Activated CD8-positive, alpha-beta T cell treated with anti-CD3 and anti-CD28 coated beads, Interleukin-2, amount 10 ng/mL, durations not matched to agents 7 days and 5 days (primary cell): ENCODE results near the gene DHX15. TPM values are rescaled to one million over a fixed set of nuclear protein-coding genes. Genes with fewer than 3 reads are reported as not detected.

Source experiments
- ATAC-seq: fragments of 150-1000 bp; cut with Tn5 transposase; one replicate; pipeline ENCODE4 v1.10.0; 2021; ENCODE audit warnings: moderate library complexity
- CTCF ChIA-PET: fragments of 350-600 bp; sonication (Branson Sonifier 250); formaldehyde crosslinking; loops from one replicate; lab custom pipeline; 2021; ENCODE audit warnings: antibody characterized with exemption; lab: Charles Lee
- POLR2A ChIA-PET: fragments of 350-600 bp; sonication (Branson Sonifier 250); formaldehyde crosslinking; loops from one replicate; lab custom pipeline; 2021; ENCODE audit warnings: antibody characterized with exemption; lab: Charles Lee
- DNase-seq: peaks from one replicate; pipeline ENCODE4 v3.0.0-alpha.2; 2020
- H3K27ac Mint-ChIP-seq: one replicate; pipeline ENCODE4 v1.8.0; 2021; ENCODE audit warnings: mild to moderate bottlenecking, mixed read lengths
- H3K27me3 Mint-ChIP-seq: one replicate; pipeline ENCODE4 v1.8.0; 2021; ENCODE audit warnings: low read depth, mixed read lengths
- H3K36me3 Mint-ChIP-seq: one replicate; pipeline ENCODE4 v1.8.0; 2021; ENCODE audit warnings: low read depth, mixed read lengths
- H3K4me1 Mint-ChIP-seq: one replicate; pipeline ENCODE4 v1.8.0; 2021; ENCODE audit warnings: low read depth, mixed read lengths
- H3K4me3 Mint-ChIP-seq: one replicate; pipeline ENCODE4 v1.8.0; 2021; ENCODE audit warnings: mild to moderate bottlenecking, mixed read lengths
- H3K9me3 Mint-ChIP-seq: one replicate; pipeline ENCODE4 v1.8.0; 2022; ENCODE audit warnings: mixed read lengths; ENCODE audit not compliant: insufficient read depth
- total RNA-seq, 2 experiments: library from RNA; stranded (reverse); gene quantifications; one replicate each; pipeline ENCODE4 v1.2.3, GENCODE V29; 2021

DHX15 gene
- total RNA-seq, 2 experiments from 2014 or later = 193 to 198 TPM

DNA sequence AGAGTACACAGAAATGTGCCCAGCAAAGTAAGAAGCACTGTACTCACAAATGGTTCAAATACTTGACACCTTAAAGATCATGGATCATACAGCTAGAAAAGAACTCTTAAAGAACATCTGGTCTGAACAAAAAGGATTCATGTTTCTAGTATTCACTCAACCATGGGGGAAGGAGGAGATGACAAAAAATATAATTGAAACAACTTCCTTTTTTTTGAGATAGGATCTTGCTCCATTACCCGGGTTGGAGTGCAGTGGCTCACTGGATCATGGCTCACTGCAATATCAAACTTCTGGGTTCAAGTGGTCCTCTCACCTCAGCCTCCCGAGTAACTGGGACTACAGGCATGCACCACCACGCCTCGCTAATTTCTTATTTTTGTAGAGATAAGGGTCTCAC is 6.0 kb downstream of the DHX15 start:
- no peak overlapping the region for H3K4me3 Mint-ChIP-seq
- POLR2A ChIA-PET = no interaction called here
- H3K27me3 Mint-ChIP-seq = no peaks in the 10 kb centered on the region
- H3K9me3 Mint-ChIP-seq = no peaks in the 10 kb centered on the region
- DNase-seq = no peak
- no peak for ATAC-seq
- H3K36me3 Mint-ChIP-seq = peaks cover 77% of the 10 kb centered on the region
- no peak overlapping the region for H3K27ac Mint-ChIP-seq
- CTCF ChIA-PET = interaction anchor here (0.9 to 1.4 kb wide), 2 partner anchors 11 to 40 kb away, joined by 3 read pairs; no protein-coding TSS in a partner anchor
- peaks cover 70% of the 10 kb centered on the region for H3K4me1 Mint-ChIP-seq

DNA sequence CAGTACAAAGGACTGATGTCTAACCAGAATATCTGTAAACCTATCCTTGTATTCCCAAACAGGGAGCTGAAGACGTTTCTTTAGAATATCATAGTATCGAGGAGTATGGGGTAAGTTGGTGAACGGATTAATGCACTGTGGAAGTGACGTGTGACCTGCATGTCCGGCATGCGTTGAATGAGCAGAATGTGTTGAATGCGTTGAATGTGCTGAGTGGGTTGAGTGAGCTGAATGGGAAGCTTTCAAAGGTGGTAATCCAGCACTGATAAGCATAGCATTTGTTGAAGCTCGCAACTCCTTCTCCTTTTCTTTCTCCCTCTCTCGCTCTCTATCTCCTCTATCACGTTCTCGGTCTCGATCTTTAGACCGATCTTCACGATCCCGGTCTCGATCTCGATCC is 8.1 kb downstream of the DHX15 start:
- Mint-ChIP-seq H3K36me3 (peaks cover 73% of the 10 kb centered on the region), H3K4me1 (peaks cover 61% of the 10 kb centered on the region), H3K9me3 (no peaks in the 10 kb centered on the region), H3K27ac (no peak overlapping the region), H3K4me3 (no peak overlapping the region), H3K27me3 (no peaks in the 10 kb centered on the region)
- DNase-seq (no peak), ATAC-seq (no peak)
- CTCF ChIA-PET = no interaction called here
- POLR2A ChIA-PET = interaction anchor here (0.6 kb wide), 1 partner anchor 12 kb away, joined by 4 read pairs; no protein-coding TSS in a partner anchor

DNA sequence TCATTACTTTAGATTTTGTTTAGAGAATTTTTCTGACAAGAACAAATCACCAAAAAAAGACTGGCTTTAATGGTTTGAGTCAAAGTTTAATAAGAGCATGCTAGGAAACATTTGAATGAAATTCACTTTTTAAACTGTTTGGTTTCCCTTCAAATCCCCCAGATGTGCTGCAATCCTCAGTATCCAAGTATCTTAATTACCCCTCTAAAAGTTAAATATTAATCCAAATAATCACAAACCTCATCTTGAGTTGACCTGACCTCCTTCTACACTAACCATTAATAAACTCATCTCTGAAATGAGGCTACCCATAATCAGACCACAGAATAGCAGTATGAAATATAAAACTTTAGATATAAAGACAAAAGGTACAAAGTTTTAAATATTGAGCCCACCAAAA is 10.1 kb downstream of the DHX15 start:
- Mint-ChIP-seq H3K27me3 (no peaks in the 10 kb centered on the region), H3K4me1 (peaks cover 67% of the 10 kb centered on the region), H3K4me3 (no peak overlapping the region), H3K9me3 (no peaks in the 10 kb centered on the region), H3K27ac (peak overlapping the region; percentile 47), H3K36me3 (peaks cover 81% of the 10 kb centered on the region)
- no peak for DNase-seq
- CTCF ChIA-PET = interaction anchor here (1.5 to 2.1 kb wide), 2 partner anchors 17 to 22 kb away, joined by 8 read pairs; no protein-coding TSS in a partner anchor
- POLR2A ChIA-PET = interaction anchor here (1.9 kb wide), 1 partner anchor 10 kb away, joined by 8 read pairs; the partner anchor contains the start of gene DHX15
- no peak for ATAC-seq

DNA sequence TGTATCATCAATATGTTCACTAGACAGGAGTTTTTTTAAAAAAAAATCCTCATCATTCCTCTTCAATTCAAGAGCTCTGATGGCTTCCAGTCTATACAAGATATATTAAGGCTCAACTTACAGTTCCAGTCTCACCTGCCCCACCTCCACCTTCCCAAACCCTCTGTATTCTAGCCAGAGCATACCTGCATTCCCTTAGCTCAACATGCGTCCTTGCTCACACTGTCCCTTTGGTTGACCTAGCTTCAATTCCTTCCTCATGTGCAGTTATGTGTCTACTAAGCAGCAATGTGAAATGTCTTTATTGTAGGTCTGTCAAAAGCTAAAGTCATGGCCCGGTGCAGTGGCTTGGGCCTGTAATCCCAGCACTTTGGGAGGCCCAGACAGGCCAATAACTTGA is 10.8 kb downstream of the DHX15 start:
- peaks cover 62% of the 10 kb centered on the region for H3K4me1 Mint-ChIP-seq
- no peak overlapping the region for H3K27ac Mint-ChIP-seq

DNA sequence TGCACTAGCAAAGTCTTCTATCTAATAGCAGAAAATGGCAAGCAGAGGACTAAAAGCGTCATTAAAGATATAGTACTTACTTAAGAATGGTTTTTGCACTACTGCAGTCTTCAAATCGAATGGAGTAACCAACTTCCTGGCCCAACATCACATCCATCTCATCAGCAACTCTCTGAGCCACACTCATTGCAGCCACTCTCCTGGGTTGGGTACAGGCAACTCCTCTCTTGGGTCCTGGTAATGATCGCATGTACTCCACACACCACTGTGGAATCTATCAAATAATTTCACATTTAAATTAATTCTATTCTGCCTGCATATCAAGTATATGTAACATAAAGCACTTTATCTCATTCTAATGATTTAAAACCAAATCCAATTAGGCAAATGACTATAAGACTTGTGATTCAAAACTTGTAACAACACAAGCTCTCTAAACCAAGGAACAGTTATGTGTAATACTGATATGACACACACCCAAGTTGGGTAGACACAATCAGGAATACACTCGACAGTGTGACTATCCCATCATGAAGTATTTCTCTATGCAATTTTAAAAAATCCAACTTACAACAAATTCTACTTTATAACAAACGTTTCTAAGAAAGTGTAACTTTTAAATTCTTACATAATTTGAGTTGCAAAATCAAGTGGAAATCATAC is 13.6 kb downstream of the DHX15 start:
- DNase-seq = no peak
- peak; percentile 37 for ATAC-seq
- ChIA-PET POLR2A (no interaction called here), CTCF (interaction anchor here (1.3 kb wide), 1 partner anchor 19 kb away, joined by 3 read pairs; no protein-coding TSS in a partner anchor)
- Mint-ChIP-seq H3K27me3 (no peaks in the 10 kb centered on the region), H3K4me3 (no peak overlapping the region), H3K27ac (peak overlapping the region; percentile 25), H3K36me3 (peaks cover 73% of the 10 kb centered on the region), H3K9me3 (no peaks in the 10 kb centered on the region), H3K4me1 (peaks cover 48% of the 10 kb centered on the region)

More for the DNA sequence above, 10.8 kb downstream of the DHX15 start:
- H3K4me3 Mint-ChIP-seq = no peak overlapping the region
- H3K27me3 Mint-ChIP-seq = no peaks in the 10 kb centered on the region
- no peaks in the 10 kb centered on the region for H3K9me3 Mint-ChIP-seq
- ATAC-seq (no peak), DNase-seq (no peak)
- ChIA-PET CTCF (interaction anchor here (0.6 to 0.9 kb wide), 3 partner anchors 11 to 114 kb away, joined by 3 to 6 read pairs (median 3); partner anchors contain the start of gene DHX15), POLR2A (interaction anchor here (1.4 to 1.9 kb wide), 2 partner anchors 9 to 11 kb away, joined by 3 to 8 read pairs; partner anchors contain the start of gene DHX15)
- peaks cover 80% of the 10 kb centered on the region for H3K36me3 Mint-ChIP-seq

DNA sequence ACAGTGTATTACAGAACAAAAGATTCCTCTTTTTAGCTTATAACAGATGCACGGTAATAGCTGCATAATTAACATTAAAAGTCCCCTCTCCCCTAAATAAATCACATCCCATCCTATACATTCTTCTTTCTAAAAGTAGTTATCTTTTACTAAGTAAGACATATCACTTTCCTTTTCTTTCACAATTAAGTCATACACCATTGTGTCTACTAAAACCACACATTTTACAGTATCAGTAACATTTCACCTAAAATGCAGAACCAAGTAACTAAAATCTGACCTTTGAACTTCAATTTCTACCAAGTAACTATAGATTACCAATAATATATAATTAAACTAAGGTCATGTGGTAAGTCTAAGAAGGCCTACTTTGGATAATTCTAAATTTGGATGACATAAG is 14.2 kb downstream of the DHX15 start:
- ATAC-seq (peak; percentile 19), DNase-seq (no peak)
- Mint-ChIP-seq H3K27ac (peak overlapping the region; percentile 31), H3K4me3 (no peak overlapping the region), H3K27me3 (no peaks in the 10 kb centered on the region), H3K9me3 (no peaks in the 10 kb centered on the region), H3K36me3 (peaks cover 73% of the 10 kb centered on the region), H3K4me1 (peaks cover 49% of the 10 kb centered on the region)
- CTCF ChIA-PET = no interaction called here
- POLR2A ChIA-PET = no interaction called here

DNA sequence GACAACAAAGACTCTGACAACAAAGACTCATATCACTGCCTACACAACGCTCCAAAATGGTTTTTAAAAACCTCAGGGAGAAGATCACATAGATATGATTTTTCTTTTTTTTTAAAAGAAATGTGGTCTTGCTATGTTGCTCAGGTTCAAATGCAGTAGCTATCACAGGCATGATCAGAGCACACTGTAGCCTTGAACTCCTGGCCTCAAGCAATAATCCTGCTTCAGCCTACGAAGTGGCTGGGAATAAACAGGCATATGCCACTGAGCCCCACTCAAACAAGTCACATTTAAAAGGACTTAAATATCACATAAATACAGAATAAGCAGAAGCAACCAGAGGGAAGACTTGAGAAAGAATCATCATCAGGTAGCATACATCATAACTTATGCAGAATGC is 14.7 kb downstream of the DHX15 start:
- ATAC-seq (peak; percentile 32), DNase-seq (no peak)
- CTCF ChIA-PET = no interaction called here
- Mint-ChIP-seq H3K27me3 (no peaks in the 10 kb centered on the region), H3K4me3 (no peak overlapping the region), H3K27ac (no peak overlapping the region), H3K4me1 (peaks cover 51% of the 10 kb centered on the region), H3K36me3 (peaks cover 74% of the 10 kb centered on the region), H3K9me3 (no peaks in the 10 kb centered on the region)
- POLR2A ChIA-PET = no interaction called here

DNA sequence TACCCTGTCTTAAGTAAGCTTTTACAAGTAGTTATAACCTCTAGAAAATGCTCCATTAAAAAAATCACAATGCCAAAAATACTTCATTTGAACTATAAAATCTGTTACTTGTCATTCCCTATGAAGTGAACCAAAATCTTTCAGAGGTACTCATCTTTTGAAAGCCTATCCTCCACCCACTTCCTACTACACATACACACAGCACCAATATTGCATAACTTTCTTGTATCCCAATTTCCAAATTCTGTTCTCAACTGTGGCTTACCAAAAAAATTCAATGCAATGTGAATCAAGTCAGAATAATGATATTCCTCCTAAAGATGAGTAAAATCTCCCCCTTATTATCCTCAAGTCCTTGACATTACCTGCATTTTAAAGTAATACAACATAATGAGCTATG is 15.9 kb downstream of the DHX15 start:
- no peak for DNase-seq
- peaks cover 49% of the 10 kb centered on the region for H3K4me1 Mint-ChIP-seq
- POLR2A ChIA-PET = interaction anchor here (1.2 kb wide), 2 partner anchors 14 to 16 kb away, joined by 3 to 5 read pairs; partner anchors contain the start of gene DHX15
- no peak overlapping the region for H3K27ac Mint-ChIP-seq
- no peaks in the 10 kb centered on the region for H3K9me3 Mint-ChIP-seq
- CTCF ChIA-PET = interaction anchor here (1.3 to 2.7 kb wide), 3 partner anchors 9 to 54 kb away, joined by 3 to 13 read pairs (median 4); no protein-coding TSS in a partner anchor
- peaks cover 75% of the 10 kb centered on the region for H3K36me3 Mint-ChIP-seq
- H3K27me3 Mint-ChIP-seq = no peaks in the 10 kb centered on the region
- no peak overlapping the region for H3K4me3 Mint-ChIP-seq
- no peak for ATAC-seq

DNA sequence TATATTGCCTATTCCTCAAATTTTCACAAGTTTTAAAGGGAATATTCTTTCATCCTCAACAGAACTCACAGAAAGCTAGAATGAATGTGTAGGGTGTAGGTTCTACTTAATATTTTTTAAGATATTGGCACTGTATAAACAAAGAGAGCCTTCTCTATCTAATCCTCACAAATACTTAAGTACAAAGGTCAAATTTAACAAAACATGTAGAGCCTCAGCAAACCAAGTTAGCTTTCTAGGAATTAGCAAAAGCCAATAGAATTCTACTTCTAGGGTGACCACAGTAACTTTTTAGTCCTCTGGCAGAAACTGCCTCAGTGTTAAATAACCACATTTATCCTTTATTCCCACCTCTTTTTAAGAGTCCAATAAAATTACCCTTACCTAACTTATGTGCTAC is 19.3 kb downstream of the DHX15 start:
- no peak for DNase-seq
- POLR2A ChIA-PET = no interaction called here
- CTCF ChIA-PET = interaction anchor here (1.2 kb wide), 1 partner anchor 11 kb away, joined by 3 read pairs; no protein-coding TSS in a partner anchor
- peaks cover 73% of the 10 kb centered on the region for H3K36me3 Mint-ChIP-seq
- no peaks in the 10 kb centered on the region for H3K27me3 Mint-ChIP-seq
- no peak for ATAC-seq
- H3K9me3 Mint-ChIP-seq = no peaks in the 10 kb centered on the region
- H3K27ac Mint-ChIP-seq = no peak overlapping the region
- H3K4me1 Mint-ChIP-seq = peaks cover 41% of the 10 kb centered on the region
- no peak overlapping the region for H3K4me3 Mint-ChIP-seq

DNA sequence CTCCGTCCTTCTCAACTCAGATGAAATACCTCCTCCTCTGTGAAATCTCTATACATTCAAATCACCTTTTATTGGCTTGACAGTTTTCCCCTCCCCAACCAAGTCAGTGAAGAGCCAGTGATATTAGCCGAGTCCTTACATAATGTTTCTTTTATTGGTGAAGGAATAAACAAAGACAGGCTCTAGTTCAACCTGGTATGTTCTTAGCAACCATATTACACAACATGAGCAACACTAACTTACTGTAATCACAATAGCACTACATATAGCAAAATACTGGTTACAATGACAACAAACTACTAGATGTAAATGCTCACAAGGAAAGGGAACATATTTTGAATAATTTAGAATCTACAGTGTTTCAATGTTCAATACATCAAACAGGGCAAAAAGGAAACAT is 19.9 kb downstream of the DHX15 start:
- Mint-ChIP-seq H3K27me3 (no peaks in the 10 kb centered on the region), H3K4me3 (no peak overlapping the region), H3K27ac (no peak overlapping the region), H3K4me1 (peaks cover 39% of the 10 kb centered on the region), H3K36me3 (peaks cover 72% of the 10 kb centered on the region), H3K9me3 (no peaks in the 10 kb centered on the region)
- DNase-seq (no peak), ATAC-seq (no peak)
- ChIA-PET POLR2A (no interaction called here), CTCF (interaction anchor here (1.2 kb wide), 1 partner anchor 11 kb away, joined by 3 read pairs; no protein-coding TSS in a partner anchor)

DNA sequence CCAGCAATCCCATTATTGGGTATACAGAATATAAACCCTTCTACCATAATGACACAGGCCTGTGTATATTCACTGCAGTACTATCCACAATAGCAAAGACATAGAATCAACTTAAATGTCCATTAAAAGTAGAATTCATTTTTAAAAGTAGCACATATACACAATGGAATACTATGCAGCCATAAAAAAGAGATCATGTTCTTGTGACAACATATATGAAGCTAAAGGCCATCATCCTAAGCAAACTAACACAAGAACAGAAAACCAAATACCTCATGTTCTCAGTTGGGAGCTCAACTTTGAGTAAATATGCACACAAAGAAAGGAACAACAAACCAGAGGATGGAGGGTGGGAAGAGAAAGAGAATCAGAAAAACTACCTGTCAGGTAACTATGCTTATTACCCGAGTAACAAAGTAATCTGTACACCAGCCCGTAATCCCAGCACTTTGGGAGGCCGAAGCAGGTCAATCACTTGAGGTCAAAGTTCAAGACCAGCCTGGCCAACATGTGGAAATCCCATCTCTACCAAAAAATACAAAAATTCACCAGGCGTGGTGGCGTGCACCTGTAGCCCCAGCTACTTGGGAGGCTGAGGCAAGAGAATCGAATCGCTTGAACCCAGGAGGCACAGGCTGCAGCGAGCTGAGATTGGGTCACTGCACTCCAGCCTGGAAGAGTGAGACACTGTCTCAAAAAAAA is 22.8 kb downstream of the DHX15 start:
- Mint-ChIP-seq H3K27ac (no peak overlapping the region), H3K4me1 (peaks cover 54% of the 10 kb centered on the region), H3K36me3 (peaks cover 74% of the 10 kb centered on the region), H3K9me3 (no peaks in the 10 kb centered on the region), H3K27me3 (no peaks in the 10 kb centered on the region), H3K4me3 (no peak overlapping the region)
- CTCF ChIA-PET = interaction anchor here (0.6 to 1.6 kb wide), 3 partner anchors 10 to 88 kb away, joined by 3 to 4 read pairs (median 3); no protein-coding TSS in a partner anchor
- no peak for DNase-seq
- POLR2A ChIA-PET = no interaction called here
- ATAC-seq = no peak
